NT2/D1 (cell line): ENCODE measurements around the gene SLC2A8.
A peak's percentile ranks its signal among the peaks of the same experiment; 100 is the strongest.

Experiments
- DNase-seq: peaks from one replicate; pipeline ENCODE4 v3.0.0-alpha.2; 2011; ENCODE audit warnings: low read depth, low spot score
- H3K27me3 ChIP-seq: 2 replicates; pipeline ENCODE4 v1.6.0; 2011; ENCODE audit warnings: mild to moderate bottlenecking; ENCODE audit not compliant: insufficient read length, insufficient read depth
- H3K36me3 ChIP-seq: 2 replicates; pipeline ENCODE4 v1.6.1; 2011; ENCODE audit warnings: mild to moderate bottlenecking, low read length, mixed read lengths; ENCODE audit not compliant: insufficient read depth, insufficient read length
- H3K4me1 ChIP-seq: 2 replicates; pipeline ENCODE4 v1.5.1; 2011; ENCODE audit not compliant: insufficient read depth, insufficient read length
- H3K4me3 ChIP-seq: 2 replicates; pipeline ENCODE4 v1.5.1; 2011; ENCODE audit warnings: low read depth; ENCODE audit not compliant: insufficient read length
- H3K9ac ChIP-seq: 2 replicates; pipeline ENCODE4 v1.6.0; 2011; ENCODE audit warnings: low read depth; ENCODE audit not compliant: insufficient read length
- H3K9me3 ChIP-seq: 2 replicates; pipeline ENCODE4 v1.5.1; 2011; ENCODE audit warnings: mild to moderate bottlenecking, low read length; ENCODE audit not compliant: insufficient read depth
- SUZ12 ChIP-seq: IDR thresholded peaks from 2 replicates; pipeline ENCODE4 v1.6.1; 2011; ENCODE audit not compliant: insufficient read length, insufficient read depth; ENCODE audit errors: extremely low read depth
- YY1 ChIP-seq: IDR thresholded peaks from 2 replicates; pipeline ENCODE4 v1.6.1; 2011; ENCODE audit not compliant: insufficient read length, insufficient read depth
- ZNF274 ChIP-seq: IDR thresholded peaks from 2 replicates; pipeline ENCODE4 v1.6.1; 2011; ENCODE audit warnings: mild to moderate bottlenecking, low read depth, low read length

Gene SLC2A8

DNA sequence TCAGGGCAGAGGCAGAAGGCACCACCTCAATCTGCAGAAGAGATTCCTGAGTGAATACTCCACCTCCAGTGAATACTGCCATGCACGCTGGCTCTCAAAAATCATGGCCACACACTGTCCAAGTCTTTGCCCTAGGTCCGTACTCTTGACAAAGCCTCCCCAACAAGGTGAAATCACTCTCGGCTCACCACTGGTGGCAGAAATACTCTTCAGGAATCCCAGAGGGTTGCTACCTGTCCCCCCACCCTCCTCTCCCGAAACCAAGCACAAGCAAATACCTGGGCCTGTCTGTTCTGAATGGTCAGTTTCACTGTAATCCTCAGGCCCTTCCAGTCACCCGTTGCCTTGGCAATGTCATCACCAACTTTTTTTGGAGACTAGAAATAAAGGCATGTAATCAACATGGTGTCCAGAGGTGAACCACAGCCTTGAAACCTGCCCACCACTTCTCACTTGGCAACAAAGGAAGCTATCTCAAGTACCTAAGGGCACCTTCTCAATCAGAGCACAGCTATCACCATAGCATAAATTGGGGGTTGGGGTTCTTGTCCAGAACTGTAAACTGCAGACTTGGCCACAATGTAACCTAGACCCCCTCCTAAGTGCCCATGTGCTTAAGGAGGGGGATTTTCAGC is 52.5 kb downstream of the SLC2A8 start:
- peaks cover 83% of the 10 kb centered on the region for H3K36me3 ChIP-seq
- H3K27me3 ChIP-seq: no peaks in the 10 kb centered on the region
- H3K4me3 ChIP-seq: peak overlapping the region; percentile 100
- peaks cover 14% of the 10 kb centered on the region for H3K9me3 ChIP-seq
- H3K9ac ChIP-seq: peak overlapping the region; percentile 100
- no peak for DNase-seq
- TF ChIP-seq ZNF274 (no peak), SUZ12 (no peak), YY1 (no peak)
- H3K4me1 ChIP-seq: peaks cover 7% of the 10 kb centered on the region

DNA sequence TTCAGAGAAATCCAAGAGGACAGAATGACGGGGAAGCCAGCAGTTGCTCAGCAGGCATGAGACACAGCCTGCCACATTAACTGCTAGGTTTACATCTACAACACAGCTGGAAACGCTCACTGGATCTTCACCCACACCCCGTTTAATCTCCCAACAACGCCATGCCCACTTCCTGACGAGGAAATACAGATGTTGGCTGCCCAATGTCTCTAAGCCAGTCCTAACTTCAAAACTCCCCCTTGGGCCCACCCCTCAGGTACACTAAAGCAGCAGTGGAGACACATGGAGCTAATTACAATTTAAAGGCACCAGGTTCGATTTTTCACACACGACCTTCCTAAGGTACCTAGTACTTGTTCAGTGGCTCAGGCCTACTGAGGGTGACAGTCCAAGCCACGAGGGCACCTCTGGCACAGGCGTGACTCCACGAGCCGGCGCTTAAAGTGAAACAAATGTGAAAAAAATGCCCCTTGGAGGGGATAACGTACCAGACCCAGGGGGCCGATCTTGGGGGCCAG is 53.3 kb downstream of the SLC2A8 start:
- Histone ChIP-seq H3K9me3 (peaks cover 5% of the 10 kb centered on the region), H3K36me3 (peaks cover 83% of the 10 kb centered on the region), H3K27me3 (no peaks in the 10 kb centered on the region), H3K9ac (peak overlapping the region; percentile 100), H3K4me3 (peak overlapping the region; percentile 100), H3K4me1 (peaks cover 7% of the 10 kb centered on the region)
- DNase-seq: no peak
- no peak for TF ChIP-seq ZNF274
- no peak for TF ChIP-seq YY1
- TF ChIP-seq SUZ12: no peak

DNA sequence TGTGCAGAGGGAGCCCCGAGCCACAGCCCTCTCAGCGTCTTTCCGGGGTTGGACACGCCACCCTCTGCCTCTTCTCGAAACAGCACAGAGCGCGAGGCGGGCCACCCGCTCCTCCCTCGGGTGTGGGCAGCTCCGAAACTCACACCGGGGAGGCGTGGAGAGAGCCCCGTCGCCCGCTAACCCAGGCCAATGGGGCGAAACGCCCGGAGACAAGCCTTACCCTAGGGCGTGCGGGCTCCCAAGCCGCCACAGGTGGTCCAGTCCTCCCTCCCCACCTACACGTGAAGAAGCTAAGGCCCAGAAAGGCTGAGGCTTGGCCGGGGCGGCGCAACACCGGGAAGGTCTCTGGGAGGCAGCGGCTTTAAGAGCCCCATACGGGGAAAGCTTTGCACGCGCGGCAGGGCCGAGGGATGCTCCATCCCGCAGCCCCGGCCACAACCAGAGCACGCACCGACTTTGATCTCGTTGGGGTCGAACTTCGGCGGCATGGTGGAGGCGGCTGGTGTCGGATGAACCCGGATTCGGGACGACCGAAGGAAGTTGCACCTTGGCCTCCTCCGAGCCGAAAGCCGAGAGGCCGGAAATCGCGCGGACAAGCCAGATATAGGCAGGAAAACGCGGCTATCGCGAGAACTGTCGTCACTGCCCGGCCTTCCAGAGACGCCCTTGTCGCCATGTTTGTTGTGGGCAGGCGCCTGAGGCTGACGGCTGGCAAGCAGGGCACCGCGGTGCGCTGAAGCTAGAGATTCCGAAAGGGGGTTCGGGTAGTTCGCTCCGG is 54.0 kb downstream of the SLC2A8 start, which contains the start of the genes LRSAM1 and RPL12:
Gene LRSAM1 (plus strand): TSS at position 681 of the 778 bp plus-strand sequence. CDS start 3,018 bp downstream, outside the sequence.
Gene RPL12 (minus strand): TSS at position 577 of the 778 bp plus-strand sequence. CDS start 89 bp downstream, at position 488.
- Histone ChIP-seq H3K4me3 (peak within 1 kb of the TSS; percentile 100), H3K4me1 (peaks cover 7% of the 10 kb centered on the region), H3K9me3 (no peaks in the 10 kb centered on the region), H3K9ac (peak within 1 kb of the TSS; percentile 100), H3K36me3 (peaks cover 83% of the 10 kb centered on the region), H3K27me3 (no peaks in the 10 kb centered on the region)
- TF ChIP-seq SUZ12 (no peak), YY1 (peak; percentile 99)
- DNase-seq: peak; percentile 94

DNA sequence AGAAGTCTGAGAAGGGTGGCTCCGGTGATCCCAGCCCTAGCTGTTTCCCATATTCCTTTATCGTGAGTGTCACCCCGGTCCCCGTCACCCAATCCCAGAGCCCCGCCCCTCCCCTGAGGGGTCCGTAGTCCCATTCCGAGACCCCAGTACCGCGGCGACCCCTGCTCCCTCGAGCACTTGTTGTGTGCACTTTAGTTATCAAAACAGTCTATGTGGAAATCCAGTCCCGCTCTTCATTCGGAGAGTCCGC is 54.6 kb downstream of the SLC2A8 start:
- Histone ChIP-seq H3K27me3 (no peaks in the 10 kb centered on the region), H3K4me3 (peak overlapping the region; percentile 100), H3K36me3 (peaks cover 79% of the 10 kb centered on the region), H3K9me3 (no peaks in the 10 kb centered on the region), H3K4me1 (peaks cover 7% of the 10 kb centered on the region), H3K9ac (peak overlapping the region; percentile 100)
- no peak for DNase-seq
- TF ChIP-seq ZNF274 (no peak), SUZ12 (no peak), YY1 (no peak)

DNA sequence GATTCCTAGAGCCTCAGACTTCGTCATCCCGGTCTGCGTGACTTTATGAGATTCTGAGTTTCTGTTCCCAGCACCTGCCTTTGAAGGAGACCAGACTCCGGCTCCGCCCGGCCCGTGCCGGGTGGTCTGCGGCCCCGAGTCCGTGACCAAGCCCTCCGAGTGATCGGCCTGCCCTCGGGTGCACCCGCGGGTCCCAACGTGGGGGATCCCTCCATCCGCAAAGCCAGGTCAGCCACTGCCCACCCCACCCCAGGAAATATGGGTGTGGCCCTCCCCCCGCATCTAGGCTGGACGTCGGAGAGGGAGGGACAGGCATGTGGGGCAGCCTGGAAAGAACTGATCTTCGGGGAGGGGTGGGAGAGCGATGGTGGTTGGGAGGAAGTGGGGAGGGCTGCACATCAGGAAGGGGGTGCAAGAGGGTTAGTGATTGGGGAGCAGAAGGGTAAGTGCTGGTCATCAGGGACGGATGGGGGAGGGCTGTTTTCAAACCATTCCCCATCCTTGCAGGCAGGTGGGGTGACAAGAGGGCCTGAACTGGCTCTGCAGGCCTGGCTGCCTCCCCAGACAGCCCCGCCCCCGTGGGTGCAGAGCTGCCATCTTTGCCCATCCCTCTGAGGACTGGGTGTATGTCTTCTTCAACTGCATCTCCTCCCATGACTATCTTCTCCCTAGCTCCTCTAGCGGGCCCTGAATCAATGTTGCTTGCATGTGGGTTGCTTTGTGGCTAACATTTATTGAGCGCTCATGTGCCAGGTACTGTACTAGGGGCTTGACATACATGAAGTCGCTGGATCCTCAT is 55.1 kb downstream of the SLC2A8 start:
- no peaks in the 10 kb centered on the region for H3K9me3 ChIP-seq
- H3K27me3 ChIP-seq: no peaks in the 10 kb centered on the region
- no peak for DNase-seq
- H3K4me3 ChIP-seq: peak overlapping the region; percentile 100
- peak overlapping the region; percentile 100 for H3K9ac ChIP-seq
- peaks cover 79% of the 10 kb centered on the region for H3K36me3 ChIP-seq
- TF ChIP-seq YY1: no peak
- no peak for TF ChIP-seq ZNF274
- no peak for TF ChIP-seq SUZ12
- peaks cover 8% of the 10 kb centered on the region for H3K4me1 ChIP-seq

DNA sequence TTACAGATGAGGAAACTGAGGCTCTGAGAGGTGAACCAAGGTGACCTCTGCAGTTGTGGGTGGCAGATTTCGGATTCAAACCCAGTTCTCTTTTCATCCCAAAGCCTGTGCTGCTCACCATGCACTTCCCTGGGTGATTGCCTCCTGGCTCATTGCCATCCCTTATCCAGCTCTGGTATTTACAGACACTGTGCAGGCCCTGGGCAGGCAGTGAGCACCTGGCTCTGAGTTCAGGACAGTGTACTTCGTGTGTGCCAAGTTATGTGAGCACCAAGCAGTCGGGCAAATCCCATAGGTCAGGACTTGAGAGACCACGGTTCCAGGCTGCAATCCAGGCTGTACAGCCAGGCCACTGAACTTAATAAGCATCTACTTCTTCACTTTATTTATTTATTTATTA is 55.7 kb downstream of the SLC2A8 start:
- TF ChIP-seq SUZ12: no peak
- TF ChIP-seq YY1: no peak
- no peak for TF ChIP-seq ZNF274
- Histone ChIP-seq H3K9me3 (no peaks in the 10 kb centered on the region), H3K27me3 (no peaks in the 10 kb centered on the region), H3K4me3 (no peak overlapping the region), H3K36me3 (peaks cover 79% of the 10 kb centered on the region), H3K9ac (peak overlapping the region; percentile 2), H3K4me1 (peaks cover 11% of the 10 kb centered on the region)
- DNase-seq: no peak

DNA sequence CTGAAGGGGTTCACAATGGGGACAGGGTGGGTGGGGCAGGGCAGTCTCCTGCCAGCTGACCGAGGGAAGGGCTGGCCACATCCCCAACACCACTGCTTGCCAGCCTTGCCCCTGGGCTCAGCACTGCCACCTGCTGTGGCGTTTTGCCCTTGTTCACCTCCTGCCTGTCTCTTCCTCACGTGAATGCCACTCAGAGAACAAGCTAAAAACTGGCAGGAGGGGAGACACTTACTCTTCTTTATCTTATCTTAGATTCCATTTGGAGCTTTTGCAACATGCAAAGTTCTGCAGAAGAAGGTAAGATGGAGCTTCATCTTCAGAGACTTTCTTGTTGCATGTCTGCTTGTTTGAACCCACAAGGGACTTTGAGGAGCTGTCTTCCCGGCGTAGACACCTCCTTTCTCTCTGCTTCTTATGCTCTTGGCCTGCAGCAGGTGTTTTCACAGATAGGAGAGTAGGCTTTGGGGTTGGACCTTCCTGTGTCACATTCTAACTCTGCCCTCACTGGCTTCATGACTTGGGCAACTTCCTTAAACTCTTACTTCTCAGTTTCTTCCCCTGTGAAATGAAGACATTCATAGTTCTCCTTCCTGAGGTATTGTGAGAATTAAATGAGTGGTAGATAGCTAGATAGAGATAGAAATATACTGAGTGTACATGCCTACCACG is 58.5 kb downstream of the SLC2A8 start:
- Histone ChIP-seq H3K4me3 (no peak overlapping the region), H3K36me3 (peaks cover 70% of the 10 kb centered on the region), H3K9ac (no peak overlapping the region), H3K9me3 (no peaks in the 10 kb centered on the region), H3K4me1 (peaks cover 7% of the 10 kb centered on the region), H3K27me3 (no peaks in the 10 kb centered on the region)
- TF ChIP-seq YY1 (no peak), SUZ12 (no peak), ZNF274 (no peak)
- no peak for DNase-seq
